Inferior parietal cortex (tissue), 1 donor: ENCODE measurements around the gene HEATR1.
"Not testable (repeated sequence)": the region's sequence is repeated elsewhere in the genome, so short reads cannot be mapped to it uniquely, and the experiment has no call there.

Experiments used
- DNase-seq: peaks from one replicate; pipeline ENCODE4 v3.0.0-alpha.2; 2016; ENCODE audit errors: extremely low spot score

The HEATR1 gene

GRCh38 chr1:236602171-236602570, 2.1 kb downstream of the HEATR1 start:
- no peak for DNase-seq

GRCh38 chr1:236590553-236591150, 13.7 kb downstream of the HEATR1 start:
- no peak for DNase-seq

GRCh38 chr1:236589531-236589930, 14.8 kb downstream of the HEATR1 start:
- no peak for DNase-seq

- DNase-seq: no peak
Measured at GRCh38 chr1:236581528-236581927, 22.8 kb downstream of the HEATR1 start.

- not testable (repeated sequence) for DNase-seq
Measured at GRCh38 chr1:236580404-236580803, 23.9 kb downstream of the HEATR1 start.

GRCh38 chr1:236578661-236579060, 25.7 kb downstream of the HEATR1 start:
- DNase-seq: no peak

- not testable (repeated sequence) for DNase-seq
Measured at GRCh38 chr1:236577041-236577440, 27.3 kb downstream of the HEATR1 start.

- no peak for DNase-seq
Measured at GRCh38 chr1:236576004-236576403, 28.3 kb downstream of the HEATR1 start.

GRCh38 chr1:236575523-236575922, 28.8 kb downstream of the HEATR1 start:
- no peak for DNase-seq

GRCh38 chr1:236568285-236568894, 35.9 kb downstream of the HEATR1 start:
- no peak for DNase-seq

GRCh38 chr1:236565530-236565929, 38.8 kb downstream of the HEATR1 start:
- DNase-seq: no peak

GRCh38 chr1:236561976-236562375, 42.3 kb downstream of the HEATR1 start:
- DNase-seq: no peak

GRCh38 chr1:236560213-236560771, 44.0 kb downstream of the HEATR1 start:
- DNase-seq: no peak

- DNase-seq: no peak
Measured at GRCh38 chr1:236558846-236559245, 45.5 kb downstream of the HEATR1 start.

- DNase-seq: no peak
Measured at GRCh38 chr1:236558081-236558480, 46.2 kb downstream of the HEATR1 start.

GRCh38 chr1:236556606-236557005, 47.7 kb downstream of the HEATR1 start:
- no peak for DNase-seq

GRCh38 chr1:236553370-236553769, 50.9 kb downstream of the HEATR1 start:
- no peak for DNase-seq

GRCh38 chr1:236552901-236553300, 51.4 kb downstream of the HEATR1 start:
- no peak for DNase-seq

GRCh38 chr1:236552096-236552495, 52.2 kb downstream of the HEATR1 start:
- no peak for DNase-seq

GRCh38 chr1:236550961-236551851, 53.1 kb downstream of the HEATR1 start:
- no peak for DNase-seq

- DNase-seq: no peak
Measured at GRCh38 chr1:236548452-236548851, 55.9 kb downstream of the HEATR1 start.

- no peak for DNase-seq
Measured at GRCh38 chr1:236545621-236546169, 58.6 kb downstream of the HEATR1 start.
